Right cardiac atrium (tissue), 5 donors: ENCODE data around the gene GTF3C1. TPM values are rescaled to one million over a fixed set of nuclear protein-coding genes. Genes with fewer than 3 reads are reported as not detected.

Experiments
- ATAC-seq, 2 donors: fragments of 200-7000 bp; cut with Tn5 transposase; one replicate each; pipeline versions ENCODE4 v1.8.0 to v1.9.1; 2020; ENCODE audit warnings: moderate library complexity in 2 of 2, mild to moderate bottlenecking in 1 of 2
- DNase-seq, 3 donors: peaks; one replicate each; pipeline ENCODE4 v3.0.0-alpha.2; 2020
- H3K27ac ChIP-seq: one replicate; pipeline ENCODE4 v1.5.1; 2013; ENCODE audit warnings: mild to moderate bottlenecking, low read length, control low read depth, moderate library complexity
- H3K27me3 ChIP-seq: one replicate; pipeline ENCODE4 v1.6.1; 2013; ENCODE audit not compliant: control insufficient read depth, insufficient read depth
- H3K4me1 ChIP-seq: one replicate; pipeline ENCODE4 v1.6.1; 2013; ENCODE audit warnings: low read length; ENCODE audit not compliant: control insufficient read depth, insufficient read depth
- H3K4me3 ChIP-seq: one replicate; pipeline ENCODE4 v1.5.1; 2013; ENCODE audit warnings: low read length, control low read depth
- H3K9me3 ChIP-seq: one replicate; pipeline ENCODE4 v1.6.1; 2013; ENCODE audit warnings: low read length; ENCODE audit not compliant: control insufficient read depth
- WGBS: extraction: QIAGEN DNeasy Blood & Tissue Kit; methylation state at CpG from one replicate; pipeline ENCODE4 v1.1.7; 2013; 5-methylcytosine and 5-hydroxymethylcytosine counted together
- intact Hi-C, 4 donors: fragments of 100-400 bp; cut with DNase I; formaldehyde crosslinking; loops; one replicate each; pipeline versions ENCODE4 v1.11.0 to v1.14.0; 2022 to 2023
- polyA plus RNA-seq: library from polyadenylated mRNA; stranded (reverse); fragments of 200-250 nt; gene quantifications from one replicate; pipeline ENCODE4 v1.2.3, GENCODE V29; 2013
- total RNA-seq, 4 donors: library from RNA; stranded (reverse); fragmentation: NEBNext Ultra II Directional; extraction: Animal tissue kit (Norgen Biotek cat#: 25700); gene quantifications; one replicate each; pipeline ENCODE4 v1.2.1, GENCODE V29; 2021
- donor health status: healthy with polysubstance abuse.
- donor health status: DM: no; HTN: yes; CAD: no.
- donor health status: DM: no; HTN: no; CAD: no.
- donor health status: DM: no; HTN: yes; CAD: no; lungs with severe emphysema.
- donor health status: DM: yes; HTN: yes; CAD: no.

Gene GTF3C1
- total and polyA plus RNA-seq, 5 donors = 49.0 to 58.6 (median 56.6) TPM

- Histone ChIP-seq H3K4me3 (no peak overlapping the region), H3K27me3 (no peaks in the 10 kb centered on the region), H3K27ac (no peak overlapping the region), H3K9me3 (no peaks in the 10 kb centered on the region), H3K4me1 (no peaks in the 10 kb centered on the region)
- intact Hi-C loops = no loop called here
- no peak for ATAC-seq
- no peak for DNase-seq
- WGBS = 73% methylated on average over 5 of the region's 5 CpGs
Measured at GRCh38 chr16:27539636-27540035, 10.1 kb downstream of the GTF3C1 start.

- no peaks in the 10 kb centered on the region for H3K4me1 ChIP-seq
- 73% methylated on average over 2 of the region's 2 CpGs for WGBS
- DNase-seq (no peak), ATAC-seq (no peak)
- H3K27me3 ChIP-seq = no peaks in the 10 kb centered on the region
- no peak overlapping the region for H3K27ac ChIP-seq
- intact Hi-C loops = no loop called here
- H3K9me3 ChIP-seq = no peaks in the 10 kb centered on the region
- H3K4me3 ChIP-seq = no peak overlapping the region
Measured at GRCh38 chr16:27539120-27539519, 10.6 kb downstream of the GTF3C1 start.

- no peak overlapping the region for H3K27ac ChIP-seq
- WGBS = 32% methylated on average over 5 of the region's 5 CpGs
- intact Hi-C loops = no loop called here
- no peaks in the 10 kb centered on the region for H3K27me3 ChIP-seq
- ATAC-seq (peak; percentile 83 to 94), DNase-seq (peak; percentile 43 to 78 (median 65))
- no peak overlapping the region for H3K4me3 ChIP-seq
- no peaks in the 10 kb centered on the region for H3K4me1 ChIP-seq
- H3K9me3 ChIP-seq = no peaks in the 10 kb centered on the region
Measured at GRCh38 chr16:27538528-27538927, 11.2 kb downstream of the GTF3C1 start.

- no peaks in the 10 kb centered on the region for H3K9me3 ChIP-seq
- 89% methylated on average over 4 of the region's 4 CpGs for WGBS
- H3K4me3 ChIP-seq = no peak overlapping the region
- no peaks in the 10 kb centered on the region for H3K27me3 ChIP-seq
- no peak for DNase-seq
- ATAC-seq = no peak
- no peaks in the 10 kb centered on the region for H3K4me1 ChIP-seq
- intact Hi-C loops = no loop called here
- H3K27ac ChIP-seq = no peak overlapping the region
Measured at GRCh38 chr16:27534256-27534655, 15.5 kb downstream of the GTF3C1 start.

- Histone ChIP-seq H3K9me3 (no peaks in the 10 kb centered on the region), H3K27ac (no peak overlapping the region), H3K4me1 (no peaks in the 10 kb centered on the region), H3K4me3 (no peak overlapping the region), H3K27me3 (no peaks in the 10 kb centered on the region)
- WGBS = 68% methylated on average over 19 of the region's 19 CpGs
- intact Hi-C loops = no loop called here
- no peak for ATAC-seq
- DNase-seq = no peak
Measured at GRCh38 chr16:27531826-27532800, 17.6 kb downstream of the GTF3C1 start.

GRCh38 chr16:27531186-27531585, 18.5 kb downstream of the GTF3C1 start:
- ATAC-seq = no peak
- no peaks in the 10 kb centered on the region for H3K4me1 ChIP-seq
- WGBS = 66% methylated on average over 2 of the region's 2 CpGs

GRCh38 chr16:27529962-27530361, 19.8 kb downstream of the GTF3C1 start:
- ATAC-seq = no peak

More at GRCh38 chr16:27531186-27531585, 18.5 kb downstream of the GTF3C1 start:
- no peaks in the 10 kb centered on the region for H3K9me3 ChIP-seq
- no peaks in the 10 kb centered on the region for H3K27me3 ChIP-seq
- H3K27ac ChIP-seq = no peak overlapping the region
- no peak overlapping the region for H3K4me3 ChIP-seq
- no peak for DNase-seq
- intact Hi-C loops = no loop called here

GRCh38 chr16:27528294-27528693, 21.4 kb downstream of the GTF3C1 start:
- WGBS = over 99% methylated on average over 4 of the region's 4 CpGs
- no peaks in the 10 kb centered on the region for H3K4me1 ChIP-seq
- DNase-seq (no peak), ATAC-seq (no peak)
- no peak overlapping the region for H3K27ac ChIP-seq
- H3K4me3 ChIP-seq = no peak overlapping the region
- intact Hi-C loops = no loop called here
- no peaks in the 10 kb centered on the region for H3K27me3 ChIP-seq
- H3K9me3 ChIP-seq = no peaks in the 10 kb centered on the region

More at GRCh38 chr16:27529962-27530361, 19.8 kb downstream of the GTF3C1 start:
- intact Hi-C loops = no loop called here
- Histone ChIP-seq H3K27me3 (no peaks in the 10 kb centered on the region), H3K4me1 (no peaks in the 10 kb centered on the region), H3K4me3 (no peak overlapping the region), H3K27ac (no peak overlapping the region), H3K9me3 (no peaks in the 10 kb centered on the region)
- no peak for DNase-seq
- WGBS = 92% methylated on average over 6 of the region's 6 CpGs

GRCh38 chr16:27526180-27526579, 23.5 kb downstream of the GTF3C1 start:
- H3K4me3 ChIP-seq = no peak overlapping the region
- H3K27ac ChIP-seq = peak overlapping the region; percentile 75
- 65% methylated on average over 6 of the region's 6 CpGs for WGBS
- H3K9me3 ChIP-seq = no peaks in the 10 kb centered on the region
- ATAC-seq = peak; percentile 63 to 64
- no peaks in the 10 kb centered on the region for H3K4me1 ChIP-seq
- H3K27me3 ChIP-seq = no peaks in the 10 kb centered on the region
- peak; percentile 56 to 82 (median 82) for DNase-seq
- intact Hi-C loops = no loop called here

- Histone ChIP-seq H3K27me3 (no peaks in the 10 kb centered on the region), H3K4me1 (no peaks in the 10 kb centered on the region), H3K27ac (peak overlapping the region; percentile 87), H3K9me3 (no peaks in the 10 kb centered on the region), H3K4me3 (no peak overlapping the region)
- DNase-seq (peak in 1 of 3 donors; percentile 24), ATAC-seq (peak; percentile 48 to 63)
- WGBS = 63% methylated on average over 6 of the region's 6 CpGs
- intact Hi-C loops = no loop called here
Measured at GRCh38 chr16:27522173-27522707, 27.5 kb downstream of the GTF3C1 start.

- intact Hi-C loops = no loop called here
- ATAC-seq = peak; percentile 91 to 96
- Histone ChIP-seq H3K9me3 (no peaks in the 10 kb centered on the region), H3K4me3 (no peak overlapping the region), H3K27me3 (no peaks in the 10 kb centered on the region), H3K4me1 (no peaks in the 10 kb centered on the region), H3K27ac (peak overlapping the region; percentile 87)
- DNase-seq = peak; percentile 78 to 89 (median 87)
- WGBS = 31% methylated on average over 16 of the region's 16 CpGs
Measured at GRCh38 chr16:27520982-27521673, 28.6 kb downstream of the GTF3C1 start.
